Spinal cord (tissue), 10 donors: ENCODE results near the gene PVR. TPM values are rescaled to one million over a fixed set of nuclear protein-coding genes. Genes with fewer than 3 reads are reported as not detected.
"Not testable (repeated sequence)": the region's sequence is repeated elsewhere in the genome, so short reads cannot be mapped to it uniquely, and the experiment has no call there.

Experiments
- DNase-seq, 6 donors: peaks; one replicate each; pipeline versions ENCODE4 v3.0.0 to v3.0.0-alpha.2; 2013 to 2015; ENCODE audit warnings: low spot score in 6 of 6, low read depth in 4 of 6
- H3K27ac ChIP-seq: one replicate; pipeline ENCODE4 v1.5.1; 2013; ENCODE audit warnings: low read depth, low read length, control low read depth
- H3K27me3 ChIP-seq: one replicate; pipeline ENCODE4 v1.6.1; 2013; ENCODE audit warnings: low read length; ENCODE audit not compliant: control insufficient read depth, insufficient read depth
- H3K36me3 ChIP-seq: one replicate; pipeline ENCODE4 v1.6.1; 2013; ENCODE audit warnings: low read length; ENCODE audit not compliant: control insufficient read depth, insufficient read depth
- H3K4me1 ChIP-seq: one replicate; pipeline ENCODE4 v1.6.1; 2013; ENCODE audit warnings: low read length; ENCODE audit not compliant: control insufficient read depth, insufficient read depth
- H3K4me3 ChIP-seq: one replicate; pipeline ENCODE4 v1.5.1; 2013; ENCODE audit warnings: low read depth, low read length, control low read depth
- H3K9me3 ChIP-seq: one replicate; pipeline ENCODE4 v1.6.1; 2013; ENCODE audit warnings: low read length; ENCODE audit not compliant: control insufficient read depth, insufficient read depth
- WGBS: methylation state at CpG from one replicate; pipeline ENCODE4 v1.1.5; 2013; ENCODE audit warnings: missing lambda C conversion rate; ENCODE audit not compliant: insufficient coverage; 5-methylcytosine and 5-hydroxymethylcytosine counted together
- polyA plus RNA-seq, 2 donors: library from polyadenylated mRNA; unstranded; fragments of 120-200 nt; gene quantifications; one replicate each; pipeline ENCODE4 v1.2.1, GENCODE V29; 2013; ENCODE audit not compliant: insufficient read length in 2 of 2
- total RNA-seq, 2 donors: library from RNA; depleted of rRNA in 1 of 2; stranded (reverse); fragments of 120-200 nt in 1 of 2; fragments of >200 nt in 1 of 2; gene quantifications; one replicate each; pipeline versions ENCODE4 v1.2.3 to v1.2.4, GENCODE V29; 2013 to 2014
- donor health status: healthy.

PVR gene
- total and polyA plus RNA-seq, 4 donors = 25.3 to 29.8 (median 26.0) TPM

DNA sequence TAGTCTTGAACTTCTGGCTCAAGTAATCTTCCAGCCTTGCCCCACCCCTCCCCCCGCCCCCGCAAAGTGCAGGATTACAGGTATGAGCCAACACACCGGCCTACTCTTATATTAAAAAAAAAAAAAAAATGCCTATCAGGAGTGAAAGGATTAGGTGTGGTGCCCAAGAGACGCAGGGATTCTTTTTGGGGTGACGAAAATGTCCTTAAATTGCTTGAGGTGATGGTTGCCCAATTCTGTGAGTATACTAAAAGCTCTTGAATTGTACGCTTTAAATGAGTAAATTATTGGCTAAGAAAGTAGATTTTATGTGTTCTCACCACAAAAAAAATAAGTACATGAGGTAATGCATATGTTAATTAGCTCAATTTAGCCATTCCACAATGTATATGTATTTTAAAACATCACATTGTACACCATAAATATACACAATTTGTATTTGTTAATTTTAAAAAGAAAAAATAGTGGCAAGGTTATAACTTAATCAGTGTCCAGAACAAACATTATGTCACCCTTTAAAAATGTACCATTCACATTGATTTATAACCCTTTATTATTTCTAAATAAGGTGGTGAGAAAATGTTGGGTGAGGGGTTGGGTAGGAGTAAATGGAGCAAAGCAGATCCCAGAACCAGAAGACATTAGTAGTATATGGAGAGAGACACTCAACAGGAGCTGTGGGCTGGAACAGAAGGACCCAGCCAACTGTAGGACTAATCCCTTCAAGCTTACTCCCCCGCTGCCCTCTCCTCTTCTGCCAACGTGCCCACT is 26.4 kb upstream of the PVR start:
- no peak for DNase-seq
- H3K4me3 ChIP-seq = no peak overlapping the region
- H3K27me3 ChIP-seq = no peaks in the 10 kb centered on the region
- no peaks in the 10 kb centered on the region for H3K4me1 ChIP-seq
- H3K36me3 ChIP-seq = no peaks in the 10 kb centered on the region
- no peak overlapping the region for H3K27ac ChIP-seq
- H3K9me3 ChIP-seq = no peaks in the 10 kb centered on the region
- WGBS = 83% methylated on average over 2 of the region's 8 CpGs

DNA sequence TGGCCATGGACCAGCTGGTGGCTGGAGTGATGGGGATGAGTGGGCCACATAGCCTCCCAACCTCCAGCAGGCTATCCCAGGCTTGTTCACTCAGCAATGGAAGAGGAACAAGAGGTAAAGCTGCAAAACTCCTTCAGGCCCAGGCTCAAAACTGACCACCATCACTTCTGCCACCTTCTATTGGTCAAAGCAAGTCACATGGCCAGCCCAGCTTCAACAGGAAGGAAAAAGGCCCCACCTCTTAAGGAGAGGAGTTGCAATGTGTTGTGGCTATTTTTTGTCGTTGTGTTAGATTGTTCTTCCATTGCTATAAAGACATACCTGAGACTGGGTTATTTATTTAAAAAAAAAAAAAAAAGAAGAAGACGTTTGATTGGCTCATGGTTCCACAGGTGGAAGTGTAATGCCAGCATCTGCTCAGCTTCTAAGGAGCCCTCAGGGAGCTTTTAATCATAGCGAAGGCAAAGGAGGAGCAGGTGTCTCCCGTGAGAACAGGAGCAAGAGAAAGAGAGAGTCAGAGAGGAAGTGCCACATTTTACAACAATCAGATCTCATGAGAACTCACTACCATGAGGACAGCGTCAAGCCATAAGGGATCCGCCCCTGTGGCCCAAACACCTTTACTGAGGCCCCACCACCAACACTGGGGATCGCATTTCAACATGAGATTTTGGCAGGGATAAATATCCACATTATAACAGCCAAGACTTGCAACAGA is 24.9 kb upstream of the PVR start:
- no peak for DNase-seq
- H3K4me1 ChIP-seq = no peaks in the 10 kb centered on the region
- no peaks in the 10 kb centered on the region for H3K27me3 ChIP-seq
- WGBS = 65% methylated on average over 2 of the region's 7 CpGs
- no peak overlapping the region for H3K27ac ChIP-seq
- H3K9me3 ChIP-seq = no peaks in the 10 kb centered on the region
- no peak overlapping the region for H3K4me3 ChIP-seq
- H3K36me3 ChIP-seq = no peaks in the 10 kb centered on the region

DNA sequence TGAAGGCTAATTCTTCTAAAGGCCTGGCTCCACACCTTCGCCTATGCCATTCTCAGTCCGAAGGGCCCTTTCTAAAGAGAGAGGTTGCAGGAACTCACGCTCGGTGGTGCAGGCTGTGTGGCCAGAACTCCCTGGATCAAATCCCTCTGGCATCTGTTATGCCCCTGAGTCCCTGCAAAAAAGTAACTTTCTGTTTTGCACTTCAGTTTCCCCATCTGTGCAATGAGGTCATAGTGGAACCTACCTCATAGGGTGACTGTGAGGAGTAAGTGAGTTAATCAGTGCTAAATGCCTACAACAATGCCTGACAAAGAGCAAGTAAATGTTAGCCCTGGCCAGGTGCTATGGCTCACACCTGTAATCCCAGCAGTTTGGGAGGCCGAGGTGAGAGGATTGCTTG is 23.0 kb upstream of the PVR start:
- no peaks in the 10 kb centered on the region for H3K9me3 ChIP-seq
- WGBS = 96% methylated on average over 5 of the region's 5 CpGs
- DNase-seq = no peak
- no peaks in the 10 kb centered on the region for H3K4me1 ChIP-seq
- no peak overlapping the region for H3K27ac ChIP-seq
- H3K4me3 ChIP-seq = no peak overlapping the region
- no peaks in the 10 kb centered on the region for H3K27me3 ChIP-seq
- no peaks in the 10 kb centered on the region for H3K36me3 ChIP-seq

DNA sequence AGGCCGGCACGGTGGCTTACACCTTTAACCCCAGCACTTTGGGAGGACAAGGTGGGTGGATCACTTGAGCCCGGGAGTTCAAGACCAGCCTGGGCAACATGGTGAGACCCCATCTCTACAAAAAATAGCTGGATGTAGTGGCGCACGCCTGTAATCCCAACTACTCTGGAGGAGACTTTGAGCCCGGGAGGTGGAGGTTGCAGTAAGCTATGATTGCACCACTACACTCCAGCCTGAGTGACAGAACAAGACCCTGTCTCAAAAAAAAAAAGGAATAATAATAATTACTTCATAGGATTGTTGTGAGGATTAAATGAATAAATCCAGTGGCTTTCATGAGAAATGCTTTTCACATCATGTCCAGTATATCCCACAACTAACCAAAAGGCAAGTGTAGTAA is 22.3 kb upstream of the PVR start:
- WGBS = no CpG with 5 or more reads among the region's 6 CpGs
- Histone ChIP-seq H3K9me3 (no peaks in the 10 kb centered on the region), H3K27ac (no peak overlapping the region), H3K4me3 (no peak overlapping the region), H3K27me3 (no peaks in the 10 kb centered on the region), H3K4me1 (no peaks in the 10 kb centered on the region), H3K36me3 (no peaks in the 10 kb centered on the region)
- no peak for DNase-seq

DNA sequence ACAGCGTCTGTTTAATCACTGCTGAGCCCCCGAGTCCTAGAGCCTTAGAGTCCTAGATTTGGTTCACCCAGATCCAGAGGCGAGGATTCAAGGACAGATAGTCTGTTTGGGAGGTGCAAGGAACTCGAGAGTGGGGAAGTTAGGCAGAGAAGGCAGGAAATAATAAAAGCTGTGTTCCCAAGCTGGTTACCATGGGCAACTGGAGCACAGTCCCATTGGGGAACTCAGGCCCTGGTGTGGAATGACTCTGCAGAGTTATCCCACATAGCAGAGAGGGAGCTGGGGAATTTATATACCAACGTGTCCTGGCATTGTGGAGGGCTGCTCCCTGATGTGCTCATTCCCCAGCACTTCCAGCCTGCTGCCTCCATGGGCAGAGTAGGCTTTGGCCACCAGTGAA is 20.6 kb upstream of the PVR start:
- no peaks in the 10 kb centered on the region for H3K9me3 ChIP-seq
- no peak overlapping the region for H3K4me3 ChIP-seq
- WGBS = 59% methylated on average over 5 of the region's 5 CpGs
- H3K27ac ChIP-seq = no peak overlapping the region
- H3K27me3 ChIP-seq = no peaks in the 10 kb centered on the region
- no peaks in the 10 kb centered on the region for H3K36me3 ChIP-seq
- DNase-seq = no peak
- H3K4me1 ChIP-seq = no peaks in the 10 kb centered on the region

DNA sequence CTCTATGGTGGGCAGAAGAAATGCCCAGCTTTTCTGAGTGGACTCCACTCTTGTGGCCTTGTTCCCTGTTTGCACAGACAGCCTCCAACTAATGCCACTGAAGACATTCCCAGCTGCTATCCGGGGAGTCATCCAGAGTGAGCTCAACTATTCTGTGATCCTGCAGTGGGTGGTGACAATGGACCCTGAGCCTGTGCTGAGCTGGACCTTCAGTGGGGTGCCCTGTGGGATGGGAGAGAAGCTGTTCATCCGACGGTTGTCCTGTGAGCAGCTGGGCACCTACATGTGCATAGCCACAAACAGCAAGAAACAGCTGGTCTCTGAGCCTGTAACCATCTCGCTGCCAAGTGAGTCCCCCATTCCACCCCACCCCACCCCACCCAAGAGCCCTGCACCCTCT is 20.1 kb upstream of the PVR start:
- H3K4me1 ChIP-seq = no peaks in the 10 kb centered on the region

DNA sequence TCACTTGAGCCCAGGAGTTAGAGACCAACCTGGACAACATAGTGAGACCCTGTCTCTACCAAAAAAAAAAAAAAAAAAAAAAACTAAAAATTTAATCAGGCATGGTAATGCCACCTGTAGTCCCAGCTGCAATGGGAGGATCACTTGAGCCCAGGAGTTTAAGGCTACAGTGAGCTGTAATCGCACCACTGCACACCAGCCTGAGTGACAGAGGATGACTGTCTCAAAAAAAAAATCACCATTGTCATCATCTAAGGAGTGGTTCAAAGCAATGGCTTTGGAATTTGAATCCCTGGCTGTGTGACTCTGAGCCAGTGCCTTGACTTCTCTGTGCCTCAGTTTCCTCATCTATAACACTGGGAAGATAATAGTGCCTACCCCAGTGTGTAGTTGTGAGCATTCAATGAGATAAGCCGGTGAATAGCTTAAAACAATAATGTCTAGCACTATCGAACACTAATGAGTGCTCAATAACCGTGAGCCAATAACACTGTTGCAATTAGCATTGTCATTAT is 18.8 kb upstream of the PVR start:
- no peak overlapping the region for H3K27ac ChIP-seq
- H3K36me3 ChIP-seq = no peaks in the 10 kb centered on the region
- H3K27me3 ChIP-seq = no peaks in the 10 kb centered on the region
- no peak for DNase-seq
- H3K9me3 ChIP-seq = no peaks in the 10 kb centered on the region
- H3K4me1 ChIP-seq = no peaks in the 10 kb centered on the region
- no peak overlapping the region for H3K4me3 ChIP-seq
- WGBS = no CpG with 5 or more reads among the region's 4 CpGs

More for the DNA sequence above, 20.1 kb upstream of the PVR start:
- no peak overlapping the region for H3K27ac ChIP-seq
- no peaks in the 10 kb centered on the region for H3K36me3 ChIP-seq
- WGBS = 100% methylated on average over 1 of the region's 4 CpGs
- DNase-seq = no peak
- no peak overlapping the region for H3K4me3 ChIP-seq
- no peaks in the 10 kb centered on the region for H3K27me3 ChIP-seq
- H3K9me3 ChIP-seq = no peaks in the 10 kb centered on the region

DNA sequence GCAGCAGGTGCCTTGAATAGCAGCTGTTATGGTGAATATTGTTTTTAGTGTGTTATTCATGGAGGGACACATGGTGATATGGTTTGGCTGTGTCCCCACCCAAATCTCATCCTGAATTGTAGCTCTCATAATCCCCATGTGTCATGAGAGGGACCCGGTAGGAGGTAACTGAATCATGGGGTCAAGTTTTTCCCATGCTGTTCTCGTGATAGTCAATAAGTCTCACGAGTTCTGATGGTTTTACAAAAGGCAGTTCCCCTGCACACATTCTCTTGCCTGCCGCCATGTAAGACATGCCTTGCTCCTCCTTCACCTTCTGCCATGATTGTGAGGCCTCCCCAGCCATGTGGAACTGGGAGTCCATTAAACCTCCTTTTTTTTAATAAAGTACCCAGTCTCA is 18.1 kb upstream of the PVR start:
- H3K4me3 ChIP-seq, DNase-seq, H3K36me3 ChIP-seq, H3K9me3 ChIP-seq, H3K4me1 ChIP-seq, H3K27ac ChIP-seq, H3K27me3 ChIP-seq: not testable (repeated sequence)
- 86% methylated on average over 4 of the region's 4 CpGs for WGBS

DNA sequence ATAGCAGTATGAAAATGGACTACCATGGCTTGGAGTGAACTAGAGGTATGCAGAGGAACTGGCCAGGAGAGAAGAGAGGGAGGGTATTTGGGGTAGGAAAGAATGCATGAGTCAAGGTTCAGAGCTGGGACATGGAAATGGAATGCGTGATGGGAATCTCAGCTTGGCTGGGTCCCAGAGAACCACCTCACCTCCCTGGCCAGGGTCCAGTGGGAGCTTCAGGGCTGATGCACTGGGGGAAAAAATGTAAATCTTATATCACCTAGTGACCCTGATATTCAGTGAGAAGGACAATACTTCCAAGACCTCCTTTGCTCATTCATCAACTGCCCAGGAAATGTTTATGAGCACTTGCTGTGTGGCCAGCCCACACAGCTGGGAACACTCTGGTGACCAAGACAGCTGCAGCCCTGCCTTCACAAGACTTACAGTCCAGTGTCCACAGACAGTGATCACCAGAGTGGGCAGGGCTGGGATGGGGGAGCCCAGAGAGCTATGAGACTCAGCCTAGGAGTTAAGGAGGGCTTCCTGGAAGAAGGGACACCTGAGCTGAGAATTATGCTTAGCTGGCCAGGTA is 17.6 kb upstream of the PVR start:
- Histone ChIP-seq H3K27me3 (no peaks in the 10 kb centered on the region), H3K4me3 (no peak overlapping the region), H3K9me3 (no peaks in the 10 kb centered on the region), H3K27ac (no peak overlapping the region), H3K36me3 (no peaks in the 10 kb centered on the region), H3K4me1 (no peaks in the 10 kb centered on the region)
- 100% methylated on average over 1 of the region's 1 CpG for WGBS
- DNase-seq = no peak
